Stimulated activated CD8-positive, alpha-beta memory T cell treated with anti-CD3 and anti-CD28 coated beads, Interleukin-4, amount 100 ng/mL, for 24 hours (primary cell): ENCODE results near the gene PDE11A.
A peak's percentile ranks its signal among the peaks of the same experiment; 100 is the strongest.

Source experiments
- DNase-seq: peaks from one replicate; pipeline ENCODE4 v3.0.0-alpha.2; 2020; ENCODE audit warnings: low read depth

The PDE11A gene

DNA sequence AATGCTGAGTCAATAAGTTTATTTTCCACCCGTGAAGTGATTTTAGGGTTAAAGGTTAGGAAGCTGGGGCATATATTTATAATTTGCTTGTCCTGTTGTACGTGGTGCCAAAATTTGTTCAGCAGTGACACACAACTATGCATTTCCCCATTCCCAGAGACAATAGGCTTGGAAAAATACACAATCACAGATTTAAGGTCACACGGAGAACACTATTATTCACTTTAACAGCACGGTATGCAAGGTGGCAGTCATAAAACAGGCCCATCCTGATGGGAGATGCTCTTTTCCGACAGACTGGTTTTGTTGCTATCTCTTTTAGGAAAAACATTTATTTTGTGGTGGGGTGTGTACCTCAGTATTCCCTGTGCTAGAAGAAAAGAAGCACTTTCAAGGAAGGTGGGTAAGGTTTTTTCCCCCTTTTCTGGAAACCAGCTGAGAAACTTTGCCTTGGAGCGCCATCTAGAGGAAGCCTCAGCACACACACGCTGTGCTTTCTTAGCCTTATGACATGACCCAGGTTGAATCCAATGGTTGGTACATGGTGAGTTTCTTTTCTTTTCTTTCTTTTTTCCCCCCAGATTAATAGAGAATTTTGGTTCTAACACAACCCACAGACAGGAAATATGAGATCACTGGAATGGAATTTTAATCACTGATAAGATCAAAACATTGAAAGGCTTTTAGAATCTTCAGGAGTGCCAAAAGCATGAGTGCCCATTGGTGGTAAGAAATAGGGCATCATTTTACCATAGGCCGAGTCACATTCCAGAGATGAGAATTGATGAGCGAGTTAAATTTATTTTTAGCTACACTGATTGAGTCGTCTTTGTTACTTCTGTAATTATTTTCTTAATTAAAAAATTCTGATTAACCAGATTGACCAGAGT, 347.9 kb downstream of the PDE11A start:
- peak; percentile 6 for DNase-seq

DNA sequence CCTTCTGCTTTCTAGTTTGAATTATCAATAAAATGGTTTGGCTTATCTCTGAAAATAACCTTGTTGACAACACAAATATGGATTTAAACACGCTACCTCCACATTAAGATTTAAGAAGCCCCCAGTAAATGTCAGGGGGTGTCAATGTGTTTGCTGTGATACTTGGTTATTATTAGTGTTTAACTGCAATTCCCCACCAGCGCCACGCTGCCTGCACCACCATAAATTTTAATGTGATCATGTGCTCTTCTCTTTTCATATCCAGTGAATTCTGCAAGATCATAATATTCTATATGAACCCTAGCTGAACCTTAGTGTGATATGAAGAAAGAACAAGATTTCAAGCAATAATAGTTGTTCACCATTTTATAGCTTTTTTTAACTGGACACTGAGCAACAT, 349.3 kb downstream of the PDE11A start:
- DNase-seq = no peak

GRCh38 chr2:177721818-177722567, 350.6 kb downstream of the PDE11A start:
- DNase-seq = no peak

DNA sequence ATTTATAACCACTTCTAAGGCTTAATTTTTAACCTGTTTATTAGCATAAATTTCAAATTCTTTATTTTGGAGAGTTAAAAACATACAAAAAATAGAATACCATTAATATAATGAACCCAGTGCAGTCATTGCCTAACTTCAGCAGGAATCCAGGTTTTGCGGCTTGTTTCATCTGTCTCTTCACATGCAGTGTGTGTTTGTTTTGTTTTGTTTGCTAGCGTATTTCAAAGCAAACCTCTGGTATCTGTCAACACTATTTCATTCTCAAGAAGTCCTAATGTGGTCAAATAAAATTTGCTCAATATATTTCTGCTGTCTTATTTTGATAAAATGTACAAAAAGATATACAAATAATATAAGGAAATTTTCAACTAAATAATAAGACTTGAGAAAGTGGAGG, 351.5 kb downstream of the PDE11A start:
- no peak for DNase-seq

DNA sequence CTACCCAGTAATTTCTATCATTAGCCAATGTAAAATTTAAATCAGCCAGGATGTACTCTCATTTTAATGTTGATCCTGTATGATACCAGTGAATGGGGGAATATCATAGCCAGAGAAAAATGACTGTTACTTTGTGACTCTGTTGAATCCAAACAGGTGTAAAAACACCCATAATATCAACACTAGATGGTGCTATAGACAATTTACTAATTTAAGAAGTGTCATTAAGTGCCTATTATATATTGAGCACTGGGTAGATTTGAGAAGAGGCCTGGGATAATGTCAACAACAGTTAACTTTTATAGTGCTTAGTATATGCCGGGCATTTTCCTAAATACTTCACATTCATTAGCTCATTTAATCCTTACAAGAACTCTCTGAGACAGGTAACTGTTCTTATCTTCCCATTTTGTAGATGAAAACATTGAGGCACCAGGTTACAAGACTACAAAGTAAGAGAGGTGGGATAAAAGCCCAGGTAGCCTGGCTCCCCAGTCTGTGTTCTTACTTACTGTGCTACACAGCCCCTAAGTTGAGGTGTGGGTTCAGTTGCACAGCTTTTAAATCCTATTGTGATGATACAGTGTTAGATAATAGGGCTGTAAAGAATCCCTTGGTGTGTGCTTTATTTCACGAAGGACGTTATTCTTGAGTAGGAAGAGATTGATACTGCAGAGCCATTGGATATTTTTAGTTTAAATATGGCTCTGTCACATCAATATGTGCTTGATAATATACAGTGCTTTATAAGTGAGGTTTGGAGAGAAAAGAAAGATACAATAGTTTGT, 354.6 kb downstream of the PDE11A start:
- no peak for DNase-seq

- DNase-seq = no peak
These were observed 356.1 kb downstream of the PDE11A start for GRCh38 chr2:177716484-177716883.

DNA sequence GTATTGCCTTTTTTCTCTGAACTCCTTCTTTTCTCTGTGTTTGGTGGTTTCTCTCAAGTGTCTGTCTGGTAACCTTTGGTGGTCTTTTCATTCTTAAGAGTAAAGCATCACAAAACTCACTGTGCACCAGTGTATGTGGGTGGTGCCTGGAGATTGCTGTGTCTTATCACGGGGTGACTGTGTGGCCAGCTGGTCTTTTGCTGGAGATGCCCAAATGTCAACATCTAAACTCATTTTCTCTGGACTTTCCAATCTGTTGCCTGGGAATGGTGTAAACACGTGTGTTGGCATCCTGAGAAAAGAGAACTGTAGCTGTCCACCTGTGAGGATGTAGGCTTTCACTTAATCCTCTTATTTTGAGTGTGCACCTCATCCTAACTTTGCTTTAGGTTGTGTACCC, 356.8 kb downstream of the PDE11A start:
- DNase-seq = no peak

DNA sequence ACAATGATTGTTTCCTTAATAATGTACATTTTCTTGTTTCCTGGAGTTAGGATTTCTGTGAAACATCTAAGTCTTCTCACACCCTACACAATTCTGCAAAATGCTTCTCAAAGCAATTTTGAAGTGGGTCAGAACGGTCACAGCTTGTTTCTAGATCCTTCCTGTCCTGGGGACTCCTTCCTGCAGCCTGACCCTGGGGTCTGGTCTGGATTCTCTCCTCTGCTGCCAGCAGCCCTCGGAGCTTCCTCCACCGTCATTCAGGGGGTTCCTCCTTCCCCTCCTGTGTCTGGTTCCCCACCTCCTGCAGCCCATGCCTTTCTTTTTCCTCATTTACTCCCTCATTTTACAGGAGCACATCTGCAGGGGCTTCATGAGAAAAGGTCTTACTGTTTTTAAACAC, 357.9 kb downstream of the PDE11A start:
- no peak for DNase-seq

GRCh38 chr2:177712462-177712861, 360.1 kb downstream of the PDE11A start:
- DNase-seq = no peak

DNA sequence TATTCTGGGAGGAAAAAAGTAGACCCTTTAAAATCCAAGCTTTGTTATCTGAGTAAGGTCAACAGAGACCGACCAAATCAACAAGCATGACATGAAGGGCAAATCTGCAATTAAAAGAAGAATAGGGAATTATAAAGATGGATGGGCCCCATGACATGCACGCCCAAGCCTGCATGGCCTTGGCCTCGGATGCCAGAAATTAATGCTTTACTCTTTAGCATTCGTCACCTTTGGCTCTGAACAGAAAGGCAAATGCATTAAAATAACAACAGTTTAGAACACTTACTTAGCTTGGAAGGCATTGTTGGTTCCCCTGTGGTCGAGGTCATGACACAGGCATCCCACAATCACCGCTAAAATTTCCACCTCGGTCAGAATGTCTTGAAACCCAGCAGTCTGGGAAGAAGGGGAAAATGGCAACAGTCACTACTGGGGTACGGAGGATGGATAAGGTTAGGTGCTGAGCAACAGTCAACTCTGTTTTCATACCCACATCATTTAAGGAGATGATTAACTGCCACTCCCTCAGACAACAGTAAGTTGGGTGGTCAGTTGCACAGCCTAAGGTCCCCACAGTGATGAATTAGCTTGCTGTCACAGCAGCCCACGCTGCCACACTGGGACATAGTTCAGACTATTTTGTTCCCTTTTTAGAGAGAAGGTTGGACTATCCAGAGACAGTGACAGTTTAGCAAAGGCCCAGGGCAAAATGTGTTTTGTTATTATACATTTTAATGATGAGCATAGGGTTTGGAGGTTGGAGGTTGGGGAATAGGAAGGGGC, 360.9 kb downstream of the PDE11A start:
- DNase-seq = no peak

- DNase-seq = no peak
These were observed 361.7 kb downstream of the PDE11A start for GRCh38 chr2:177710889-177711288.

GRCh38 chr2:177709986-177710401, 362.6 kb downstream of the PDE11A start:
- no peak for DNase-seq

- DNase-seq = no peak
These were observed 363.7 kb downstream of the PDE11A start for GRCh38 chr2:177708660-177709444.

- no peak for DNase-seq
These were observed 364.5 kb downstream of the PDE11A start for GRCh38 chr2:177708106-177708505.

DNA sequence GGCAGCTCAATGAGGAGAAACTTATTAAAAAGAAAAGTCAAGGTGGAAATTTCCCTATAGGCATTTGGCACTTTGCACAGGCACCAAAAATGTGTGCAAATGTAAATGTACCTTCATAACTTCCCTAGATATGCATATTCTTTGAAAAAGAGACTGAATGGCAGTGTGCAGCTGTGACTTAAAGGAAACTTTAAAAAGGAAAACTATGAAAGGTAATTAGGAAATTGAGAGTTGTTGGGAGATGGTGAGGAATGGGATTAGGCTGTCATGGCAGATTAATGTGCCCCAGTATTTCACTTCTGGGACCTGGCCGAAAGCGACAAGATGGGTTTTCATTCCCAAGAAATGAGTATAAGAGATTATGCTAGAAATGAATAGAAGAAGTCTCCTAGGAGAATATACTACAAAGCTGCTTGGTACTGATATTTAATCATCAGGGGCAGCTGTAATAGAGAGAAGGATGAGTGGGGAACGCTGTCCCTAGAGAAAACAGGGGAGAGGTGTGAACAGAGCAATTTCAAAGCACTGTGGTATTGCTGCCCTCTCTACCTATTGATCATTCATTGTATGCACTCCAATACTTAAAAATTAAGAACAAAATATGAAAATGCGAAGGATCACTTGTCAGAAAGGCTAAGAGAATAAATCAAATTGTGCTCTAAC, 366.9 kb downstream of the PDE11A start:
- DNase-seq = no peak

DNA sequence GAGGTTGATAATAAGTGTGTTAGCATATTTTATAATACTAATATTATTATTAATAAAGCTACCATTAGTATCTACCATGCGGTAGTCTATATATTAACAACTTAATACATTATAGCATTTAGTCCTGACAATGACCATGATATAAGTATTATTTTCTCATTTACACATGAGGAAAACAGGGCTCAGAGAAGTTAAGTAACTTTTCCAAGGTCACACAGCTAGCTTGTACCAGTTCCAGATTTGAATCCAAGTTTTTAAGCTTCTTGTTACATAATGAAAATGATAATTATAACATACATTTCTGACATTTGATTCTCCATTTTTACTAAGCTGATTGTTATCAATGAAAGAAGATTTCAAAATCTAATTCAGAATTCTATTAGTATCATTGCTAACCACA, 369.4 kb downstream of the PDE11A start:
- no peak for DNase-seq

- no peak for DNase-seq
These were observed 374.3 kb downstream of the PDE11A start for GRCh38 chr2:177698281-177698680.

DNA sequence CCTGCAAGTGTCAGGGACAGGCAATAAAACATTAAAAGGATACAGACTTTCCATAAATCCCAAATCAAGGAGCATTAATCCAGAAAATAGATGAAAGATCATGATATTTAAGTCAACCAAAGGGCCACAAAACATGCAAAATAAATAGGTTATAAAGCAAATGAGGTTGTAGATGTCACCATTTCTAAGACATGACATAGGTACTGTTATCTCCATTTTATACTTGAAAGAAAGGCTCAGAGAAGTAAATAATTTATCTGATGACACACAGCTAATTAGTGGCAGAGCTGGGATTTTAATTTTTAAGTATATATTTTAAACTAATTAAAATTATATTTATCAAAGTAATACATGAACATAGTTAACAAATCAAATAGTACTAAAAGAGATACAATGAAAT, 378.2 kb downstream of the PDE11A start:
- no peak for DNase-seq

GRCh38 chr2:177693658-177694339, 378.8 kb downstream of the PDE11A start:
- no peak for DNase-seq

DNA sequence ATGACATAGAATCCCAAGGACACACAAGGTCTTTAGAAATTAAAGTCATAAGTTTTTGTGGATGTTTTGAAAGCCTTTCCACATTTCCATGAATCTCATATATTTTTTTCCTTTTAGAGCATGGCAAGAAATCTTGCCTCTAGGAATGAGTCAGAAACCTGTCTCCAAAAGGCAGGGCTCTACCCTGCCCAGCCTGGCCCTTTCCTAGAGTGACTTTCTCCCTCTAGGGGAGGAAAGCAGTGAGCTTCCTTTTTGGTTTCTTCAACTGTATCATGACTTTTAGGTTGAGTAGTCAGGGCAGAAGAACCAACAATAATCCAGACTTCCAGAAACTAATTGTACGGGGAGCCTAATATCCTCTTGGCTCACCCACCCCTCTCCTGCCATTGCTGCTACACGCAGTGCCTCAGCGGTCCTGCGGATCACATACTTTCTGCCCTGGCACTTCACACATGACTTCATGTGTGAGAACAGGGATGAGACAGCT, 379.8 kb downstream of the PDE11A start:
- DNase-seq = no peak
